Ovary (tissue), 9 donors: Measurements from ENCODE around the gene PLAGL2. TPM values are rescaled to one million over a fixed set of nuclear protein-coding genes. Genes with fewer than 3 reads are reported as not detected.

Experiments
- DNase-seq, 5 donors: peaks; one replicate each; pipeline ENCODE4 v3.0.0-alpha.2; 2019 to 2020
- H3K27ac ChIP-seq, 2 donors: fragments of 200-600 bp; one replicate each; pipeline versions ENCODE4 v1.5.1 to v1.8.0; 2019 to 2022
- H3K27me3 ChIP-seq: fragments of 200-600 bp; one replicate; pipeline ENCODE4 v1.8.0; 2022
- H3K36me3 ChIP-seq: fragments of 200-600 bp; sonication (generic); one replicate; pipeline ENCODE4 v1.5.1; 2019
- H3K4me1 ChIP-seq: one replicate; pipeline ENCODE4 v1.8.1; 2013; ENCODE audit warnings: mild to moderate bottlenecking, moderate library complexity; ENCODE audit not compliant: insufficient read depth
- H3K4me3 ChIP-seq: fragments of 200-600 bp; sonication (generic); one replicate; pipeline ENCODE4 v1.5.1; 2017
- H3K9me3 ChIP-seq, 2 donors: fragments of 200-600 bp in 1 of 2; sonication (generic) in 1 of 2; one replicate each; pipeline versions ENCODE4 v1.5.1 to v1.8.1; 2013 to 2019; ENCODE audit warnings: mild to moderate bottlenecking in 1 of 2, moderate library complexity in 1 of 2
- EP300 ChIP-seq: sonication (generic); formaldehyde crosslinking; IDR thresholded peaks from one replicate; pipeline ENCODE4 v1.6.1; 2017; ENCODE audit warnings: antibody characterized with exemption
- POLR2A ChIP-seq: fragments of 450-650 bp; IDR thresholded peaks from one replicate; pipeline ENCODE4 v1.6.1; 2017; ENCODE audit warnings: antibody characterized with exemption, mild to moderate bottlenecking, moderate library complexity
- WGBS, 3 donors: extraction: QIAGEN DNeasy Blood & Tissue Kit in 1 of 3; methylation state at CpG; one replicate each; pipeline versions ENCODE4 v1.1.5 to v1.1.7; 2013 to 2017; 5-methylcytosine and 5-hydroxymethylcytosine counted together
- intact Hi-C, 4 donors: fragments of 100-400 bp; cut with DNase I; formaldehyde crosslinking; loops; one replicate each; pipeline versions ENCODE4 v1.11.0 to v1.15.1; 2022 to 2023
- polyA plus RNA-seq, 2 donors: library from polyadenylated mRNA; stranded (reverse); fragments of 200-250 nt in 1 of 2; fragments of 350-450 nt in 1 of 2; fragmentation: Illumina TruSeq in 1 of 2; extraction: RNeasy Lipid Tissue Mini Kit (QIAGEN cat#74804) in 1 of 2; gene quantifications; one replicate each; pipeline ENCODE4 v1.2.3, GENCODE V29; 2013 to 2014
- total RNA-seq, 7 donors: library from RNA; depleted of rRNA in 2 of 7; stranded (reverse); fragments of >200 nt in 2 of 7; fragmentation: NEBNext Ultra II Directional in 3 of 7; extraction: Animal tissue kit (Norgen Biotek cat#: 25700) in 3 of 7; gene quantifications; one replicate each; pipeline versions ENCODE4 v1.1.0 to v1.2.4, GENCODE V29; 2016 to 2023
- TF ChIP-seq, protein P1 (sequence below), 3 donors: fragments of 450-650 bp in 2 of 3; fragments of 200-600 bp in 1 of 3; IDR thresholded peaks; one replicate each; pipeline versions ENCODE4 v1.5.1 to v1.8.0; 2016 to 2022; ENCODE audit warnings: antibody characterized with exemption in 3 of 3, mild to moderate bottlenecking in 1 of 3
- donor health status: DM: no; HTN: no; CAD: no; lungs with moderate emphysema.
- donor health status: DM: no; HTN: no; CAD: no.
- donor health status: Bipolar disorder and iron deficiency.
- donor health status: DM: yes; HTN: yes; CAD: no.
- donor health status: DM: no; HTN: no; CAD: no.
- donor health status: DM: yes; HTN: yes; CAD: no.

The PLAGL2 gene
- total and polyA plus RNA-seq, 9 donors, result 5.4 to 21.8 (median 14.7) TPM

DNA sequence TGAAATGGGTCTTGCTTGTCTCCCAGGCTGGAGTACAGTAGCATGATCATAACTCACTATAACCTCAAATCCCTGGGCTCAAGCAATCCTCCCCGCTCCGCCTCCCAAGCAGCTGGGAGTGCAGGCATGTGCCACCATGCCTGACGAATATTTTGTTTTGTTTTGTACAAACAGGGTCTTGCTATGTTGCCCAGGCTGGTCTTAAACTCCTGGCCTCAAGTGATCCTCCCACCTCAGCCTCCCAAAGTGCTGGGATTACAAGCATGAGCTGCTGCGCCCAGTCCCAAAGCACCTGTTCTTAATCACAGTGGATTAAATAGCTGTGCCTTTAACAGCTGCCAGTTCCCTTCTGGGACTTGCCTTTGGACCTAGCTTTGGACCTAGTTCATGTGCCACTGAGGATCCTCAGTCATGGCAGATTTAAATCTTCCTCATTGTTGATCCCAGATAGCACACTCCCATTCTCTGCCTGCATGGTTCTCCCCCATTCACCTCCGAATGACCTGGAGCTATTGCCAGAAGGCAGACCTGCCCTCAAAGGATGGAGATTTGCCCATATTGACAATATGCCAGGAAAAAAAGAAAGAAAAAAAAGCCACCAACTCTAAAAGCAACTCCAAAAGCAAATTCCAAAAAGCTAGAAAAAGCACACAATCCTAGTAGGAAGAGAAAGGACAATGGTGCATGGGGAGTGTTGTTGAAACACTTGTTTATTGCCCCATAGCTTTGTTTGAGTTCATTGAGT, 10.8 kb upstream of the PLAGL2 start:
- no peak overlapping the region for H3K27ac ChIP-seq
- H3K27me3 ChIP-seq, result no peaks in the 10 kb centered on the region
- H3K4me1 ChIP-seq, result no peaks in the 10 kb centered on the region
- H3K36me3 ChIP-seq, result no peaks in the 10 kb centered on the region
- TF ChIP-seq POLR2A (no peak), EP300 (no peak)
- TF ChIP-seq, protein P1, sequence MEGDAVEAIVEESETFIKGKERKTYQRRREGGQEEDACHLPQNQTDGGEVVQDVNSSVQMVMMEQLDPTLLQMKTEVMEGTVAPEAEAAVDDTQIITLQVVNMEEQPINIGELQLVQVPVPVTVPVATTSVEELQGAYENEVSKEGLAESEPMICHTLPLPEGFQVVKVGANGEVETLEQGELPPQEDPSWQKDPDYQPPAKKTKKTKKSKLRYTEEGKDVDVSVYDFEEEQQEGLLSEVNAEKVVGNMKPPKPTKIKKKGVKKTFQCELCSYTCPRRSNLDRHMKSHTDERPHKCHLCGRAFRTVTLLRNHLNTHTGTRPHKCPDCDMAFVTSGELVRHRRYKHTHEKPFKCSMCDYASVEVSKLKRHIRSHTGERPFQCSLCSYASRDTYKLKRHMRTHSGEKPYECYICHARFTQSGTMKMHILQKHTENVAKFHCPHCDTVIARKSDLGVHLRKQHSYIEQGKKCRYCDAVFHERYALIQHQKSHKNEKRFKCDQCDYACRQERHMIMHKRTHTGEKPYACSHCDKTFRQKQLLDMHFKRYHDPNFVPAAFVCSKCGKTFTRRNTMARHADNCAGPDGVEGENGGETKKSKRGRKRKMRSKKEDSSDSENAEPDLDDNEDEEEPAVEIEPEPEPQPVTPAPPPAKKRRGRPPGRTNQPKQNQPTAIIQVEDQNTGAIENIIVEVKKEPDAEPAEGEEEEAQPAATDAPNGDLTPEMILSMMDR (IDR thresholded peaks at IDR 0.05), result no peak
- no peaks in the 10 kb centered on the region for H3K9me3 ChIP-seq
- intact Hi-C loops, result no loop called here
- 83 to 92% (median 91%) methylated on average over 5 of the region's 5 CpGs for WGBS, 3 donors
- no peak overlapping the region for H3K4me3 ChIP-seq
- DNase-seq, result no peak

DNA sequence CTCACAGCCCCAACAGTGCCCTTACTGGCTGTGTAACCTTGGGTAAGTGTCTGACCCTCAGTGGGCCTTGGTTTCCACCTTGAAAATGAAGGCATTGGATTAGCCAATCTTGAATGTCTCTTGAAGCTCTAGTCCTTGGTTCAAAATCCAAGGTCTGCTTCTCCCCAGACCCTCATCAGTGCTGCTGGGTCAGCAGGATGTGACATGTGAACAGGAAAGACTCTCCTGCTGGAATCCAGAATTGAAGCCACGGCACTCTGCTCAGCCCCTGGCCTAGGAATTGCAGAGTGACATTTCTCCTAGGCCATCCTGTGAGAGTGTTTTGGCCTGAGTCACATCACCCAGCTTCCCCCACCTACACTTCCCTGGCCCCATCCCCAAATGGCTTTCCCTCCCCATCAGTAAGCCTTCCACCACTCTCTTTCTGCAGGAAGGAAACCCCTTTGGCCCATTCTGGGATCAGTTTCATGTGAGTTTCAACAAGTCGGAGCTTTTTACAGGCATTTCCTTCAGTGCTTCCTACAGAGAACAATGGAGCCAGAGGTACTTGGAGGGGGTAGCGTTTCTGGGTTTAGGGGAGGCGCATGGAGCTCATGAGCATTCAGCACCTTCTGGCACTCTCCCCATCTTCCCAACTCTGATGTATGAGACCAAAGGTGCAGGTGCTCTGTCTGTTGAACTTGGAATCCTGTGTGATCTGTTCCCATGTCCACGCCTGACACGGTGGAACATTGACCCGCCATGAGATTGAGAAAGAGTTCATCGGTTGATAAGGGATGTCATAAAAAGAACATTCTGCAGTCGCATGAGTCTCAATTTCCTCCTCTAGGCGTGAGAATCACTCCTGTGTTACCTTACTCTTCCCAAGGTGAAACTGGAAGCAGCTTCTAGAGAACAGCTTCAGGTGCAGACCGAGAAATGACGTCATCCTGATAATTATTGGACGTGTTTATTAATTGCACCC, 8.9 kb upstream of the PLAGL2 start:
- Histone ChIP-seq H3K4me3 (no peak overlapping the region), H3K27ac (no peak overlapping the region), H3K9me3 (no peaks in the 10 kb centered on the region), H3K36me3 (no peaks in the 10 kb centered on the region), H3K27me3 (no peaks in the 10 kb centered on the region), H3K4me1 (no peaks in the 10 kb centered on the region)
- WGBS, 3 donors, result 91 to 93% (median 92%) methylated on average over 13 of the region's 13 CpGs
- TF ChIP-seq, protein P1 (IDR thresholded peaks at IDR 0.05), result no peak
- TF ChIP-seq EP300 (no peak), POLR2A (no peak)
- intact Hi-C loops, result no loop called here
- no peak for DNase-seq

DNA sequence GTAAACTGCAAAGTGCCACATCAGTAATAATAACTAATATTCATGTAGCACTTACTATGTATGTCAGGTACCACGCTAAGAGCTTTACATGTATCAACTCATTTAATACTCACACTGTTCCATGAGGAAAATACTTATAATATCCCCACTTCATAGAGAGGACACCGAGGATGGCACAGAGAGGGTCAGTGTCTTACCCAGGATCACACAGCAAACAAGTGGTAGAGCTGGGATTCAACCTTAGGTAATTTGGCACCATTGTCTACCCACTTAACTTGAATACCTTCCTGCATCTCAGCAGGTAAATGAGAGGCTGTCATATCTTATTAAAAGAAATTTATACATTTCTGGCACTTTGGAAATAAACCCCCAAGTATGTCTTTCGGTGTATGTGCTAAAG, 8.2 kb upstream of the PLAGL2 start:
- TF ChIP-seq, protein P1 (IDR thresholded peaks at IDR 0.05), result no peak
- TF ChIP-seq POLR2A, result no peak
- TF ChIP-seq EP300, result no peak
- intact Hi-C loops, result no loop called here
- Histone ChIP-seq H3K36me3 (no peaks in the 10 kb centered on the region), H3K4me1 (no peaks in the 10 kb centered on the region), H3K27ac (no peak overlapping the region), H3K4me3 (no peak overlapping the region), H3K27me3 (no peaks in the 10 kb centered on the region), H3K9me3 (no peaks in the 10 kb centered on the region)
- no peak for DNase-seq
- 93 to 98% (median 97%) methylated on average over 3 of the region's 3 CpGs for WGBS, 3 donors

DNA sequence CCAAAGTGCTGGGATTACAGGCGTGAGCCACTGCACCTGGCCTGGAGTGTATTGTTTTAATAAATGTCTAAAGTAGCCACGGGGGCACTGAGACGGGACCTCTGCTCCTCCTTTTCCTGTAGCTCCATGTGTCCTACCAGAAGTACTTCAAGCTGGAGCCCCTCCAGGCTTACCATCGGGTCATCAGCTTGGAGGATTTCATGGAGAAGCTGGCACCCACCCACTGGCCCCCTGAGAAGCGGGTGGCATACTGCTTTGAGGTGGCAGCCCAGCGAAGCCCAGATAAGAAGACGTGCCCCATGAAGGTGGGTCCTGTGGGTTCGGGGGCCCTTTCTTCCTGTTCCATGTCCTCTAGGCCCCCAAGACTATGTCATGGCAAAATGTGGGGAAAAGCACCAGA, 7.6 kb upstream of the PLAGL2 start:
- Histone ChIP-seq H3K27ac (no peak overlapping the region), H3K9me3 (no peaks in the 10 kb centered on the region), H3K27me3 (no peaks in the 10 kb centered on the region), H3K4me3 (no peak overlapping the region), H3K4me1 (no peaks in the 10 kb centered on the region), H3K36me3 (no peaks in the 10 kb centered on the region)
- TF ChIP-seq EP300, result no peak
- TF ChIP-seq, protein P1 (IDR thresholded peaks at IDR 0.05), result no peak
- no peak for TF ChIP-seq POLR2A
- 80 to 85% (median 82%) methylated on average over 8 of the region's 8 CpGs for WGBS, 3 donors
- intact Hi-C loops, result no loop called here
- no peak for DNase-seq
